Colonic mucosa (tissue), 4 donors: ENCODE results near the gene PRKCH. TPM values are rescaled to one million over a fixed set of nuclear protein-coding genes. Genes with fewer than 3 reads are reported as not detected.

Experiments
- DNase-seq: peaks from one replicate; pipeline ENCODE4 v3.0.0-alpha.2; 2020
- H3K27ac ChIP-seq: fragments of 200-600 bp; one replicate; pipeline ENCODE4 v1.8.0; 2021
- H3K27me3 ChIP-seq: fragments of 200-600 bp; one replicate; pipeline ENCODE4 v1.8.0; 2021
- H3K36me3 ChIP-seq: fragments of 200-600 bp; one replicate; pipeline ENCODE4 v1.8.0; 2021
- H3K4me1 ChIP-seq: fragments of 200-600 bp; one replicate; pipeline ENCODE4 v1.8.0; 2021; ENCODE audit warnings: mild to moderate bottlenecking
- H3K4me3 ChIP-seq: fragments of 200-600 bp; one replicate; pipeline ENCODE4 v1.8.0; 2021
- H3K9ac ChIP-seq, 2 donors: one replicate each; pipeline ENCODE4 v1.7.0; 2013; ENCODE audit warnings: control low read depth in 2 of 2, low read depth in 2 of 2, low read length in 2 of 2
- H3K9me3 ChIP-seq: fragments of 200-600 bp; one replicate; pipeline ENCODE4 v1.8.0; 2021
- CTCF ChIP-seq: fragments of 200-600 bp; IDR thresholded peaks from one replicate; pipeline ENCODE4 v1.8.0; 2022; ENCODE audit warnings: antibody characterized with exemption, mild to moderate bottlenecking
- intact Hi-C: fragments of 100-400 bp; cut with DNase I; formaldehyde crosslinking; loops from one replicate; pipeline ENCODE4 v1.14.1; 2022
- total RNA-seq, 2 donors: library from RNA; stranded (reverse); fragmentation: NEBNext Ultra II Directional in 1 of 2; extraction: Animal tissue kit (Norgen Biotek cat#: 25700) in 1 of 2; gene quantifications; one replicate each; pipeline ENCODE4 v1.2.1, GENCODE V29; 2021
- donor health status: healthy.
- donor health status: DM: no; HTN: no; CAD: no.
- donor health status: DM: no; HTN: no; CAD: no.

PRKCH gene
- total RNA-seq, 2 donors from 2014 or later: 11.4 to 11.5 TPM

GRCh38 chr14:61489932-61490331 lies 168.6 kb downstream of the PRKCH start:
- Histone ChIP-seq H3K4me3 (no peak overlapping the region), H3K27ac (no peak overlapping the region), H3K9me3 (no peaks in the 10 kb centered on the region), H3K9ac (no peak overlapping the region), H3K4me1 (no peaks in the 10 kb centered on the region), H3K36me3 (no peaks in the 10 kb centered on the region), H3K27me3 (no peaks in the 10 kb centered on the region)
- DNase-seq: no peak
- TF ChIP-seq CTCF: no peak
- intact Hi-C loops: no loop called here

- Histone ChIP-seq H3K27me3 (no peaks in the 10 kb centered on the region), H3K4me1 (no peaks in the 10 kb centered on the region), H3K27ac (no peak overlapping the region), H3K36me3 (no peaks in the 10 kb centered on the region), H3K9ac (no peak overlapping the region), H3K9me3 (no peaks in the 10 kb centered on the region), H3K4me3 (no peak overlapping the region)
- intact Hi-C loops: no loop called here
- no peak for DNase-seq
- no peak for TF ChIP-seq CTCF
These were observed 169.8 kb downstream of the PRKCH start for GRCh38 chr14:61491224-61491623.

- Histone ChIP-seq H3K4me1 (no peaks in the 10 kb centered on the region), H3K36me3 (no peaks in the 10 kb centered on the region), H3K4me3 (no peak overlapping the region), H3K9ac (no peak overlapping the region), H3K9me3 (no peaks in the 10 kb centered on the region), H3K27me3 (no peaks in the 10 kb centered on the region), H3K27ac (no peak overlapping the region)
- intact Hi-C loops: no loop called here
- no peak for DNase-seq
- no peak for TF ChIP-seq CTCF
These were observed 170.6 kb downstream of the PRKCH start for GRCh38 chr14:61491876-61492434.

GRCh38 chr14:61492474-61492873 lies 171.1 kb downstream of the PRKCH start:
- Histone ChIP-seq H3K27ac (no peak overlapping the region), H3K9me3 (no peaks in the 10 kb centered on the region), H3K27me3 (no peaks in the 10 kb centered on the region), H3K9ac (no peak overlapping the region), H3K4me1 (no peaks in the 10 kb centered on the region), H3K36me3 (no peaks in the 10 kb centered on the region), H3K4me3 (no peak overlapping the region)
- intact Hi-C loops: no loop called here
- TF ChIP-seq CTCF: no peak
- no peak for DNase-seq

GRCh38 chr14:61493239-61493638 lies 171.9 kb downstream of the PRKCH start:
- no peak overlapping the region for H3K4me3 ChIP-seq
- DNase-seq: no peak
- H3K9me3 ChIP-seq: no peaks in the 10 kb centered on the region
- H3K27ac ChIP-seq: no peak overlapping the region
- intact Hi-C loops: no loop called here
- H3K9ac ChIP-seq: no peak overlapping the region
- TF ChIP-seq CTCF: no peak
- H3K36me3 ChIP-seq: no peaks in the 10 kb centered on the region
- H3K27me3 ChIP-seq: no peaks in the 10 kb centered on the region
- H3K4me1 ChIP-seq: no peaks in the 10 kb centered on the region

GRCh38 chr14:61494018-61494417 lies 172.6 kb downstream of the PRKCH start:
- intact Hi-C loops: no loop called here
- no peak for TF ChIP-seq CTCF
- DNase-seq: no peak
- Histone ChIP-seq H3K4me1 (no peaks in the 10 kb centered on the region), H3K4me3 (no peak overlapping the region), H3K27ac (no peak overlapping the region), H3K9ac (no peak overlapping the region), H3K36me3 (no peaks in the 10 kb centered on the region), H3K9me3 (no peaks in the 10 kb centered on the region), H3K27me3 (no peaks in the 10 kb centered on the region)
